NCI-H2171 treated with DMSO at 0.1 percent for 48 hours (cell line): ENCODE data around the gene P2RY13.

ENCODE experiments used
- DNase-seq: peaks from one replicate; lab custom pipeline; 2025; lab: John Stamatoyannopoulos, UW

The P2RY13 gene

GRCh38 chr3:151293127-151293526 is 36.2 kb downstream of the P2RY13 start:
- no peak for DNase-seq

GRCh38 chr3:151290673-151291072 is 38.7 kb downstream of the P2RY13 start:
- DNase-seq = peak; percentile 36

GRCh38 chr3:151289445-151289844 is 39.9 kb downstream of the P2RY13 start:
- DNase-seq = no peak

DNA sequence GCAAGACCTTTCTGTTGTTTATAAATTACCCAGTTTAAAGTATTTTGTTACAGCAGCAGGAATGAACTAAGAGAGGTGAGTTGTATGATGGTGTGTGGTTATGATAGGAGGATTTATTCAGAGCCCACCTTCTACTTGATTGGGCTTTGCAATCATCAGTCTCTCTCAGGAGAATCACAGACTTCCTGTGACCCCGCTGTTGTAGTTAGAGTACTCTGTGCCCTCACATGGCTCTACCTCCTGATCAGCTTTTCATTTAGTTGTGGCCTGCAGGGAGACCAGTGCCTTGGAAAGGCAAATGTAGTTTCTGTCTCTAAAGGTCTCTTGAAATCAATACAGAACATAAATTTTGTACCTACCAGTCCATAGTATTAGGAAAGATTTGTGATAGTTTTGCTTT is 43.4 kb downstream of the P2RY13 start:
- no peak for DNase-seq

DNA sequence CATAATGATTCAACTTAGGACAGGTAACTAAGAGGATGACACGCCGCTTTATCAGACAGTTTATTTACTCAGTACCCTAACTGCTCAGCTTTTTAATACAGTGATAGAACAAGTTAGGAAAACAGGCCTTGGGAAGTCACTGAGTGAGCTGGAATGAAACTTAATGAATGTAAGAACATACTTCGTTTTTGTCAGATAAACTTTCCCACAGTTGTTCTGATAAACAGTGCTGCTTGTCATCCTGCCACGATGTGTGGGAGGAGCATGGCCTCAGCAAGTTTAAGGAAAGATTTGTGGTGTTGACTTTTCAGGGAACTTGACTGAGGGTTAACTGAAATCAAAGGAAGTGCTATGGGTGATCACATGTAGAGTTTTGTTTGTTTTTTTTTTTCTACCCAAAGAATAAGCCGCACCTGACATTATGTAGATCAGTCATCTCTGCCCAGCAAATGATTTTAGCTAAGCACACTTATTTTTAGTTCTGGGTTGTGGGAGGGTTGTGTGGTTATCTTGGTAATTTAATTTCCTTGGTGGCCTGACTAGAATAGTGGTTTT is 45.4 kb downstream of the P2RY13 start:
- DNase-seq = no peak

- DNase-seq = no peak
Measured at GRCh38 chr3:151283387-151283786, 46.0 kb downstream of the P2RY13 start.

DNA sequence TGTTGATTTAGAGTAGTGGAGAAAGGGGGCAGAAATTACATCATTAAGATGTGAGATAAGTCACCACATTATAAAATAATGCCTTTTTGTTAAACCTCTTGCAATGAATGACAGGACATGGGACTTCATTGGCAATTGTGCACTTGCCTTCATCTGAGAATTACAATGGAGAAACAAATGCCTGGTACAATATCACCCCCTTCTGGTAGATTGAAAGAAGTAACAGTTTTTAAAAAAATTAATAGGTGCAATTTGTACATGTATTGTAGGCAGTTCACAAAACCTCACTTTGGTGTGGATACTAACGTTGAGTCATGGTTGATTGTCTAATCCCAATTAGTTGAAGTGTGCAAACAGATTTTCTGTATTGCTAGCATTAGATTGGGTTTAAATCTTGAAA is 46.4 kb downstream of the P2RY13 start:
- DNase-seq = peak; percentile 85

GRCh38 chr3:151281671-151282324 is 47.6 kb downstream of the P2RY13 start:
- DNase-seq = no peak

- no peak for DNase-seq
Measured at GRCh38 chr3:151278230-151278629, 51.1 kb downstream of the P2RY13 start, which contains the start of gene P2RY14. TSS of gene P2RY14 (minus strand) at chr3:151278542. CDS start at chr3:151214316, 64,226 bp downstream.

DNA sequence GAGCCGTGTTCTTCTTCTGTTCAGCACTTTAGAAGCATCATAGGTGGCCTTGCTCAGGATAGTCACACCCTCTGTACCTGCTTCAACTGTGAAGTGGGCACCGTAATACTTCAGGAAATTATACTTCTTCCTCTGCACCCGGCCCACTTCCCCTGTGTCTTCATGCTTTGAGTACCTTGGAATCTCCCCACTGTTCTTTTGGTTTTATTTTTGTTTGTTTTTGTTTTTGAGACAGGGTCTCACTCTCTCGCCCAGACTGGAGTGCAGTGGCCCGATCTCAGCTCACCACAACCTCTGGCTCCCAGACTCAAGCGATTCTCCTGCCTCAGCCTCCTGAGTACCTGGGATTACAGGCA is 52.7 kb downstream of the P2RY13 start:
- DNase-seq = no peak
